Ishikawa (cell line): ENCODE data around the gene EMCN.

Source experiments
- CEBPB ChIP-seq: IDR thresholded peaks from 2 replicates; pipeline ENCODE4 v1.6.1; 2012
- EGR1 ChIP-seq: IDR thresholded peaks from 2 replicates; pipeline ENCODE4 v1.6.1; 2012
- EP300 ChIP-seq: IDR thresholded peaks from 2 replicates; pipeline ENCODE4 v1.6.1; 2012; ENCODE audit warnings: borderline replicate concordance
- FOXM1 ChIP-seq: IDR thresholded peaks from 2 replicates; pipeline ENCODE4 v1.6.1; 2012; ENCODE audit warnings: low read depth, borderline replicate concordance
- MAX ChIP-seq: IDR thresholded peaks from 2 replicates; pipeline ENCODE4 v1.6.1; 2012
- RAD21 ChIP-seq: IDR thresholded peaks from 2 replicates; pipeline ENCODE4 v1.6.1; 2012; ENCODE audit warnings: low read depth
- TAF1 ChIP-seq: IDR thresholded peaks from 2 replicates; pipeline ENCODE4 v1.6.1; 2012; ENCODE audit warnings: low read depth, mild to moderate bottlenecking
- TEAD4 ChIP-seq: IDR thresholded peaks from 2 replicates; pipeline ENCODE4 v1.6.1; 2012
- USF1 ChIP-seq: IDR thresholded peaks from 2 replicates; pipeline ENCODE4 v1.6.1; 2012
- YY1 ChIP-seq: IDR thresholded peaks from 2 replicates; pipeline ENCODE4 v1.6.1; 2012; ENCODE audit warnings: low read depth
- TF ChIP-seq, protein P1 (sequence below): IDR thresholded peaks from 2 replicates; pipeline ENCODE4 v1.6.1; 2012; ENCODE audit warnings: low read depth, mild to moderate bottlenecking

DNA sequence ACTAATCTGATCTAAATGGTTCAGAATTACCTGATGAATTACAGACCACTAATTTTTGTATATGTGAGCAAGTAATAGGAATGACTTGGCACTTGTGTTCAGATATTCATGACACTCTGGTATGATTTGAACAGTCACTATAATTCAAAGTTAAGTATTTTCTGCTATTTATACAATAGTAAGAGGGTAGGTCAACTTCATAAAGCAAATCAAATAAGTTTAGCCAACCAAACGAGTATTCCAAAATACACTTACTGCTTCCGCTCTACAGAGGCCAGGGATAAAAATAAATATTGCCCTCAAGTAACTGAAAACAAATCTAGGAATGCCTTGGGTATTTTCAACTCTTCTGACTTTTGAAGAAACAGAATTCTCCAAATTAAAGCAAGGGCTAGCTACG is 9.1 kb downstream of the EMCN start:
- TF ChIP-seq FOXM1 (no peak), MAX (no peak), TAF1 (no peak), YY1 (no peak), TEAD4 (no peak), EGR1 (no peak), CEBPB (no peak), RAD21 (no peak), EP300 (no peak), USF1 (no peak)
- TF ChIP-seq, protein P1, sequence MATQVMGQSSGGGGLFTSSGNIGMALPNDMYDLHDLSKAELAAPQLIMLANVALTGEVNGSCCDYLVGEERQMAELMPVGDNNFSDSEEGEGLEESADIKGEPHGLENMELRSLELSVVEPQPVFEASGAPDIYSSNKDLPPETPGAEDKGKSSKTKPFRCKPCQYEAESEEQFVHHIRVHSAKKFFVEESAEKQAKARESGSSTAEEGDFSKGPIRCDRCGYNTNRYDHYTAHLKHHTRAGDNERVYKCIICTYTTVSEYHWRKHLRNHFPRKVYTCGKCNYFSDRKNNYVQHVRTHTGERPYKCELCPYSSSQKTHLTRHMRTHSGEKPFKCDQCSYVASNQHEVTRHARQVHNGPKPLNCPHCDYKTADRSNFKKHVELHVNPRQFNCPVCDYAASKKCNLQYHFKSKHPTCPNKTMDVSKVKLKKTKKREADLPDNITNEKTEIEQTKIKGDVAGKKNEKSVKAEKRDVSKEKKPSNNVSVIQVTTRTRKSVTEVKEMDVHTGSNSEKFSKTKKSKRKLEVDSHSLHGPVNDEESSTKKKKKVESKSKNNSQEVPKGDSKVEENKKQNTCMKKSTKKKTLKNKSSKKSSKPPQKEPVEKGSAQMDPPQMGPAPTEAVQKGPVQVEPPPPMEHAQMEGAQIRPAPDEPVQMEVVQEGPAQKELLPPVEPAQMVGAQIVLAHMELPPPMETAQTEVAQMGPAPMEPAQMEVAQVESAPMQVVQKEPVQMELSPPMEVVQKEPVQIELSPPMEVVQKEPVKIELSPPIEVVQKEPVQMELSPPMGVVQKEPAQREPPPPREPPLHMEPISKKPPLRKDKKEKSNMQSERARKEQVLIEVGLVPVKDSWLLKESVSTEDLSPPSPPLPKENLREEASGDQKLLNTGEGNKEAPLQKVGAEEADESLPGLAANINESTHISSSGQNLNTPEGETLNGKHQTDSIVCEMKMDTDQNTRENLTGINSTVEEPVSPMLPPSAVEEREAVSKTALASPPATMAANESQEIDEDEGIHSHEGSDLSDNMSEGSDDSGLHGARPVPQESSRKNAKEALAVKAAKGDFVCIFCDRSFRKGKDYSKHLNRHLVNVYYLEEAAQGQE: no peak
